Endodermal cell (in vitro differentiated cells): Measurements from ENCODE around the gene RECK. TPM values are rescaled to one million over a fixed set of nuclear protein-coding genes. Genes with fewer than 3 reads are reported as not detected.
A peak's percentile ranks its signal among the peaks of the same experiment; 100 is the strongest.

Source experiments
- DNase-seq: peaks from one replicate; pipeline ENCODE4 v3.0.0-alpha.2; 2017
- H3K27ac ChIP-seq: 2 replicates; pipeline ENCODE4 v1.5.1; 2013; ENCODE audit warnings: mild to moderate bottlenecking, low read depth, low read length, moderate library complexity
- H3K27me3 ChIP-seq: 2 replicates; pipeline ENCODE4 v1.6.1; 2013; ENCODE audit warnings: mild to moderate bottlenecking, low read length, moderate library complexity; ENCODE audit not compliant: insufficient read depth, control insufficient read depth, poor library complexity, severe bottlenecking
- H3K36me3 ChIP-seq: 2 replicates; pipeline ENCODE4 v1.7.0; 2013; ENCODE audit warnings: mild to moderate bottlenecking, low read length, moderate library complexity; ENCODE audit not compliant: control insufficient read depth, insufficient read depth
- H3K4me1 ChIP-seq: one replicate; pipeline ENCODE4 v1.7.0; 2013; ENCODE audit warnings: low read length; ENCODE audit not compliant: control insufficient read depth, insufficient read depth
- H3K4me3 ChIP-seq: 2 replicates; pipeline ENCODE4 v1.5.1; 2013; ENCODE audit warnings: mild to moderate bottlenecking, low read length, moderate library complexity
- H3K9ac ChIP-seq: 2 replicates; pipeline ENCODE4 v1.6.1; 2013; ENCODE audit warnings: mild to moderate bottlenecking, low read length, moderate library complexity; ENCODE audit not compliant: poor library complexity, severe bottlenecking; ENCODE audit errors: extremely low read depth
- H3K9me3 ChIP-seq: 2 replicates; pipeline ENCODE4 v1.6.1; 2013; ENCODE audit warnings: mild to moderate bottlenecking, low read length, moderate library complexity; ENCODE audit not compliant: control insufficient read depth
- H3K27ac Mint-ChIP-seq: 2 replicates; pipeline ENCODE4 v1.8.0; 2020; ENCODE audit warnings: mixed read lengths
- H3K27me3 Mint-ChIP-seq: 2 replicates; pipeline ENCODE4 v1.8.0; 2021; ENCODE audit warnings: mild to moderate bottlenecking, mixed read lengths; ENCODE audit not compliant: insufficient read depth
- H3K36me3 Mint-ChIP-seq: 2 replicates; pipeline ENCODE4 v1.8.0; 2020; ENCODE audit warnings: low read depth, mixed read lengths
- H3K4me1 Mint-ChIP-seq: 2 replicates; pipeline ENCODE4 v1.8.0; 2020; ENCODE audit warnings: mixed read lengths
- H3K4me3 Mint-ChIP-seq: 2 replicates; pipeline ENCODE4 v1.8.0; 2020; ENCODE audit warnings: mild to moderate bottlenecking, moderate library complexity, mixed read lengths
- H3K9me3 Mint-ChIP-seq: 2 replicates; pipeline ENCODE4 v1.8.0; 2020; ENCODE audit warnings: mild to moderate bottlenecking, mixed read lengths
- CTCF ChIP-seq: fragments of 200-600 bp; sonication (generic); conservative IDR thresholded peaks from 2 replicates; pipeline ENCODE4 v1.5.0; 2021; ENCODE audit warnings: antibody characterized with exemption, mild to moderate bottlenecking
- WGBS, 2 experiments: methylation state at CpG; one replicate each; pipeline versions ENCODE4 v1.1.5 to v1.1.7; 2013; ENCODE audit warnings: missing lambda C conversion rate in 2 of 2, mixed read lengths in 1 of 2; ENCODE audit not compliant: insufficient coverage in 1 of 2, insufficient read length in 1 of 2; 5-methylcytosine and 5-hydroxymethylcytosine counted together
- total RNA-seq, 2 donors: library from RNA; stranded (reverse); fragmentation: NEBNext Ultra II Directional in 1 of 2; extraction: Animal tissue kit (Norgen Biotek cat#: 25700) in 1 of 2; gene quantifications; 2 replicates in 1 of 2; 3 replicates in 1 of 2; pipeline ENCODE4 v1.2.1, GENCODE V29; 2021

The RECK gene
- total RNA-seq, 2 donors from 2014 or later, result 11.5 to 16.1 TPM

DNA sequence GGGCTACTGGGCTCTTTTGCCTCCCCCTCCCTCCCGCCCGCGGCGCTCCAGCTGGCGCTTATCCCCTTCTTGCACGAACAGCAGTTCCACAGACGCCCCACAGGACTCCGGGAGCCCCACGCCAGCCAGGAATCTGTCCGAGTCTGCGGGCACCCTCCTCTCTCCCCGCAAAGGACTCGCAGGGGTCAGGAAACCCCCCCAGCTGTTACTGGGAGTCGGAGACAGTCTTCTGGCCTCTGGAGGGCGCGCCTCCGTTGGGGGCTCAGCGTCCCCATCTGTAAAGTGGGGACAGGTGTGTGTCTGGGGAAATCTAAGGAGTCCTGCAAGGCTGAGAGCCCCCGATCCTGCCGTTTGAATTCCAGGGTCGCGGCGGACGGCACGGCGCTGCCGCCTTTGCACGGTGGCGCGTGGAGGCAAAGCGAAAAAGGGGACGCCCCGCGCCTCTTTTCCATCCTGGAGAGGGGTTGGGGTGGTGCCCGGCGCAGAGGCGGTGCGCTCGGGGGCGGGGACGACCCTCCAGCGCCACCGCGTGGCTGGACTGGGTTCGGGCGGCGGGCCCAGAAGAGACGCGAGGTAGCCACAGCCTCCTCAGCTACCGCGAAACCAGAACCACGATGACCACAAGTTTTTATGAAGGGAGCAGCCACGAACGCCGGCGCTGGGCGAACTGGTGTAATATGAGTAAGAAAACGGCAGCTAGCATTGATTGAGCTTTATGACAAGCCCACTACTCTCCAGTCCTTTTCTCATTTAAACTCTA, 129.6 kb downstream of the RECK start:
- WGBS, 2 experiments, result 8 to 18% methylated on average over 27 to 58 of the region's 58 CpGs
- Histone ChIP-seq H3K27me3 (no peaks in the 10 kb centered on the region), H3K4me3 (no peak overlapping the region), H3K9me3 (no peaks in the 10 kb centered on the region), H3K9ac (no peak overlapping the region), H3K4me1 (peaks cover 14% of the 10 kb centered on the region), H3K36me3 (no peaks in the 10 kb centered on the region), H3K27ac (no peak overlapping the region)
- H3K27ac Mint-ChIP-seq, result no peak overlapping the region
- H3K9me3 Mint-ChIP-seq, result no peaks in the 10 kb centered on the region
- peaks cover 16% of the 10 kb centered on the region for H3K27me3 Mint-ChIP-seq
- peaks cover 27% of the 10 kb centered on the region for H3K4me1 Mint-ChIP-seq
- no peaks in the 10 kb centered on the region for H3K36me3 Mint-ChIP-seq
- peak overlapping the region; percentile 50 for H3K4me3 Mint-ChIP-seq
- peak; percentile 94 for DNase-seq
- peak; percentile 96 for TF ChIP-seq CTCF

DNA sequence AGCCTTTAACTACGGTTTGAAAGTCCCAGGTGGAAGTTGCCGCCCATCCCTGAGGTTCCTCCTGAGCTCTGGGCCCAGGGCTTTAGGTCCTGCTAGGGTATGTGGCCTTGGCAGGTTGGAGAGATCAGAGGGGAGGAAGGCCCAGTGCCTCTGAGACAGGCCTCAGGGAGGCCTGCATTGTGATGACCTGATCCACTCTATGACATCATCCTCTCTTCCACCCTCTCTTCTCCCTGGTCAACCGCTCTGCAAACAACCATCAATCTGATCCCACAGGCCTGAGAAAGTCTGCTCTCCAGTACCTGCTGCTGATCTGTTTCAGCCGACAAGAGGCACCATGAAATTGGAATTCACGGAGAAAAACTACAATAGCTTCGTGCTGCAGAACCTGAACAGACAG, 132.5 kb downstream of the RECK start, which contains the start of gene CCIN:
TSS of gene CCIN (plus strand) at position 223 of the 400 bp plus-strand sequence. CDS start at position 338, 115 bp downstream.
- Mint-ChIP-seq H3K4me1 (peaks cover 13% of the 10 kb centered on the region), H3K27ac (no peak within 1 kb of the TSS), H3K36me3 (no peaks in the 10 kb centered on the region), H3K4me3 (no peak within 1 kb of the TSS), H3K9me3 (no peaks in the 10 kb centered on the region), H3K27me3 (peaks cover 16% of the 10 kb centered on the region)
- DNase-seq, result no peak
- no peak within 1 kb of the TSS for H3K9ac ChIP-seq
- H3K4me3 ChIP-seq, result no peak within 1 kb of the TSS
- no peak within 1 kb of the TSS for H3K27ac ChIP-seq
- 89 to 95% methylated on average over 6 of the region's 6 CpGs for WGBS, 2 experiments
- no peak for TF ChIP-seq CTCF
- H3K9me3 ChIP-seq, result no peaks in the 10 kb centered on the region
- H3K4me1 ChIP-seq, result peaks cover 7% of the 10 kb centered on the region
- H3K36me3 ChIP-seq, result no peaks in the 10 kb centered on the region
- H3K27me3 ChIP-seq, result no peaks in the 10 kb centered on the region

GRCh38 chr9:36169708-36170107, 133.0 kb downstream of the RECK start:
- Histone ChIP-seq H3K4me3 (no peak overlapping the region), H3K9ac (no peak overlapping the region), H3K27ac (no peak overlapping the region), H3K27me3 (no peaks in the 10 kb centered on the region), H3K36me3 (no peaks in the 10 kb centered on the region), H3K4me1 (peaks cover 5% of the 10 kb centered on the region), H3K9me3 (no peaks in the 10 kb centered on the region)
- no peaks in the 10 kb centered on the region for H3K9me3 Mint-ChIP-seq
- H3K4me1 Mint-ChIP-seq, result peaks cover 10% of the 10 kb centered on the region
- WGBS, 2 experiments, result 93 to 96% methylated on average over 17 of the region's 17 CpGs
- no peak overlapping the region for H3K4me3 Mint-ChIP-seq
- DNase-seq, result no peak
- no peak for TF ChIP-seq CTCF
- H3K27ac Mint-ChIP-seq, result no peak overlapping the region
- peaks cover 16% of the 10 kb centered on the region for H3K27me3 Mint-ChIP-seq
- no peaks in the 10 kb centered on the region for H3K36me3 Mint-ChIP-seq
